DMS 273 (cell line): ENCODE data around the gene EPS15.
A peak's percentile ranks its signal among the peaks of the same experiment; 100 is the strongest.
"Not testable (repeated sequence)": the region's sequence is repeated elsewhere in the genome, so short reads cannot be mapped to it uniquely, and the experiment has no call there.

Experiments
- DNase-seq: peaks from one replicate; lab custom pipeline; 2025; ENCODE audit not compliant: unreplicated experiment; lab: John Stamatoyannopoulos, UW

Gene EPS15

DNA sequence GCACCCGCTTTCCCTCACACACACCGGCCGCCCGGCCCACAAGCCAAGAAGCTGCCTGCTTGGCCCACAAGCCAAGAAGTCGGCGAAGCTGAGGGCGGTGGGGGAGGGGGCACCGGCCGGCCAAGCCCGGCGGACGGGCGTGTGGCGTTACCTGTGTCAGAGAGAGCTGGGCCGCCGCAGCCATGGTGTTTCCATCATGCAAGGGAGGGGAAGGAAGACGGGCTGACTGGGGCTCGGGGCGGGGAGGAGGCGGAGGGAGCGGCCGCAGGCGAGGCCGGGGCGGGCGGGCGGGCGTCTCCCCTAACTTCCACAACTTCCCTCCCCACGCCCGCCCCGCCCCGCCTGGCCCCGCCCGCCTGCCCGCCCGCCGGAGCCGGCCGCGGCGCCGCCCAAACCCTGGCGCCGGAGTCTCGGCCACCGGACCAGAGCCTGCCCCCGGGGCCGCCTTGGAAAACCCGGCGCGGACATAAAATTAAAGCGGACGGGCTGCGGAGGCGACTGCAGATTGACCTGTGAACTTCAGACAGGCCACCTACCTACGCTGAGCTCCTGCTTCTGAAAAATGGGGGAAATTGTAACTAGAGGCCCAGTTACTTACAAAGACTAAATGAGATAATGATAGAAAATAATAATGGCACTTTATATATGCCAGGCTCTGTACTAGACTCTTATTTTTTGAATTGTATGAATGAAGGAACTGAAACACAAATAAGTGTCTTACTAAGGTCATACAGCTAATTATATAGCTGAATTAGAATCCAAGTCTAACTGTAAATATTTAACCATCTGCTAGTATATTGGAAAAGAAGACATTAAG lies at the start of gene EPS15:
Gene EPS15 (minus strand): TSS at position 219 of the 817 bp plus-strand sequence. CDS start 35 bp downstream, at position 184.
- DNase-seq = peak; percentile 93

DNA sequence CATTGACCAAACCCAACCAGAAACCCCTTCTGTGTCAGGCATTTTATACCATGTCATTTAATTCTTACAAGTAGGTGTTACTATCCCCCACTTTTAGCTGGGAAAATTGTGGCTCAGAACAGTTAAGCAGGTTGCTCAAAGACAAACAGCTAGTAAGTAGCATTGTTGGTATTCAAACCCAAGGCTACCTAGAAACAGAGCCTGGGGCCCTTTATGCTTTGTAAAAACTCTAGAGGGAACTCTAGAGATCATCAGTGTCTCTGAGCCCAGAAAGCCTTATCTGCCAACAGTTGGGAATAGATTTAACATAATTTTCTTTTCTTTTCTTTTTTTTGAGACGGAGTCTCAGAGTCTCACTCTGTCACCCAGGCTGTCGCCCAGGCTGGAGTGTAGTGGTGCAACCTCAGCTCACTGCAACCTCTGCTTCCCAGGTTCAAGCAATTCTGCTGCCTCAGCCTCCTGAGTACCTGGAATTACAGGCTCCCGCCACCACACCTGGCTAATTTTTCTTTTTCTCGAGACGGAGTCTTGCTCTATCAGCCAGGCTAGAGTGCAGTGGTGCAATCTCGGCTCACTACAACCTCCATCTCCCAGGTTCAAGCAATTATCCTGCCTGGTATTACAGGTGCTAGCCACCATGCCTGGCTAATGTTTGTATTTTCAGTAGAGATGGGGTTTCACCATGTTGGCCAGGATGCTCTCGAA lies 49.3 kb upstream of the EPS15 start:
- no peak for DNase-seq

DNA sequence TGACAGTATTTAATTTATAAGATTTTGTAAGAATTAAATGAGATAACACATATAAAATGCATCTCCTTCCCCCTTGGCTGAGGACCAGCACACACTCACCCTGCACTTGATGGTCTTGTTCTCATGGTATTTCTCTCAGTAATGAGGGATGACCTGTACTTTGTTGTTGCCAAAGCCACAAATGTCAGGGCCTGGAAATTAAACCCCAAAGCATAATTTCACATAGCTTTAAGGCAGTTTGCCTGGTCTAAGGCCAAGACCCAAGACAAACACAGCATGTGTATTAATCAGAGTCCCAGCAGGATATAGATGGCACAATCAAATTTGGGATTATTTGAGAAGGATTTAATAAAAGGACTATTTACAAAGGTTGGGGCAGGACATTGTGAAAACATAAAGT lies 48.6 kb upstream of the EPS15 start:
- no peak for DNase-seq

DNA sequence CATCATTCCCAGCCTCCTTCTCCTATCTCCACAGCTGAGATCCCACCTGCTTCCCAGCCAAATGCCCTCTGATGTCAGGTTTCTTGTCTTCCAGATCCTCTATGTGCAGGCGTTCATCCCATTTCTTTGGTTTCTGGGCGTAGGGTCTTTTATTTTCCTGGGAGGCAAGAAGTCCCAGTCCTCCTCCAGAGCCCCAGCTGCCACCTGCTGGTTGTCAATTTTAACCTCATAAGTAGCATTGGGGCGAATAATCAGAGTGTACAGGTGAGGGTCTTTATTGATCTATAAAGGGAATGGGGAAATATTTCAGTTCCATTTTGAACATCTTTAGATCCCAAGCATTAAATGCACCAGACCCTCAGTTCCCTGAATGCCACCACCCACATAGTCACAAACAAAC lies 47.2 kb upstream of the EPS15 start:
- DNase-seq = peak; percentile 9

DNA sequence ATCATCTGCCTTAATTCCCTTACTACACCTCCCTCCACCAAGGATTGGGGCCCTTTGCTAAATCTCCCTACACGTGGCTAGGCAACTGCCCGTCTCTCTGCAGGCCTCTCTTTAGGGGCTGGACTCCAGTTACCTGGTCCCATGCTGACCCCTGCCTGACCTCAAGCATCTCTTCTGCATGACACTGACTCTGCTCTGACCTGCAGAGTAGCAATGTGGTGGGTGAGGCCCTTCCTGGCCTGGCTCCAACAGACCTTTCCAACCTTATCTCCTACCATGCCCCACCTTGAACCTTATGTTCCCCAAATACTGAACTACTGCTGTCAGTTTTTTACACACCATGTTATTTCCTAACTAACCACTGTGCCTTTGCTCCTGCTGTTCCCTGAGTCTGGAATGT lies 45.9 kb upstream of the EPS15 start:
- DNase-seq = no peak

DNA sequence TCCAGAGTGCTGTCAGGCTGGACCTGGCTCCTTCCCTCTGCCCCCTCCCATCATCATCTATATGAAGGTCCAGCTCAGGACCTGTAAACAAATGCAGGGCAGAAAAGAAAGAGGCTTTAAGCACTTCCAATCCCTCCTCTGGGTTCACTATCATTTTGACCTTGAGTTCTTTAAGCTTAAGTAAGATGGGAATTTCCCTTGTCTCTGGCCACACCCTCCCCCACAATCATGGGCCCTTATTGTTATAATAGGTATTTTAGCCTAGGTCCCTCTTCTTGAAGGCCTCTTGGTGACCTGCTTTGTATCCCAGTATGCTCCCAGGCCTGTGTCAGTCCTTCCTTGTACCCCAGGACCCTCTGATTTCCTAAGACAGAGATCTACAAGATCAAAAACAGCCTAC lies 45.1 kb upstream of the EPS15 start:
- no peak for DNase-seq

DNA sequence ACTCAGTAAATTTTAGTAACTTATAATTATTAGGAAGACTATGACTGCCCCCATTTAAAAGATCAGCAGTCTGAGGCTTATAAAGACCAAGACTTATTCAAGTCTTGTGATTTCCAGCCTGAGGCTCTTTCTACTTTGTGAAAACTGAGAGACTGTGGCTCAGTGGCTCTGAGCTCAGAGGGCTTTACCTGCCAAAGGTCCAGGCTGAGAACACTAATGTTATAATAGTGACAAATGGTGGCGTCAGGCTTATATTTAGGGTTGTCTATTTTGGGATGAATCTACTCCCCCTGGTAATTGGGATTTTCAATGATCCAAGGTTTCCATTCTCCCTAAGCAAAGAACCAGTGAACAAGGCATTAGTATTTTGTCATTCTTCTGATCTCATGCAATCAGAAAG lies 42.6 kb upstream of the EPS15 start:
- DNase-seq = no peak

DNA sequence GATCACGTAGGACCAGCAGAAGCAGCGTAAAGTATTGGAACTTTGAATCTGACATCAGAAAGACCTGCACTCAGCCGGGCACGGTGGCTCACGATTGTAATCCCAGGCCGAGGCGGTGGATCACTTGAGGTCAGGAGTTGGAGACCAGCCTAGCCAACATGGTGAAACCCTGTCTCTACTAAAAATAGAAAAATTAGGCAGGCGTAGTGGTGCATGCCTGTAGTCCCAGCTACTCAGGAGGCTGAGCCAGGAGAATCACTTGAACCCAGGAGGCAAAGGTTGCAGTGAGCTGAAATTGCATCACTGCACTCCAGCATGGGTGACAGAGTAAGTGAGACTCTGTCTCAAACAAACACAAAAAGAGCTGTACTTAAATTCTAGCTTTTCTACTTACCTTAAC lies 41.8 kb upstream of the EPS15 start:
- DNase-seq = not testable (repeated sequence)

DNA sequence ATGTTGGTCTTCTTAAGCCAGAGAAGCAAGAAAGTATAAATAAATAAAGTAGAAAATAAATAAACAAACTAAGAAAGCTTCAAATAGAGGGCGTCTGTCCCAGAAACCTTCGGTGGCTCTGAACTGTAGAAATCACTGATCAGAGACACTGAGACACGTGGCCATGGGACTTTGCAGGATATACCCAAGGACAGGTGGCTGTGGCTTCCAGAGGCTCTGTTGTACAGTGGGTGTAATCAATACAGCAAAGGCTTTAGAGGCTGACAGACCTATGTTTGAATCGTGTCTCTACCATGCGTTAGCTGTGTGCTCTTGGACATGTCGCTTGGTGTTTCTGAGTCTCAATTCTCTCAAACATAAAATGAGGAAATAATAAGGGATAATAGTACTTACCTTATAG lies 41.0 kb upstream of the EPS15 start:
- no peak for DNase-seq

DNA sequence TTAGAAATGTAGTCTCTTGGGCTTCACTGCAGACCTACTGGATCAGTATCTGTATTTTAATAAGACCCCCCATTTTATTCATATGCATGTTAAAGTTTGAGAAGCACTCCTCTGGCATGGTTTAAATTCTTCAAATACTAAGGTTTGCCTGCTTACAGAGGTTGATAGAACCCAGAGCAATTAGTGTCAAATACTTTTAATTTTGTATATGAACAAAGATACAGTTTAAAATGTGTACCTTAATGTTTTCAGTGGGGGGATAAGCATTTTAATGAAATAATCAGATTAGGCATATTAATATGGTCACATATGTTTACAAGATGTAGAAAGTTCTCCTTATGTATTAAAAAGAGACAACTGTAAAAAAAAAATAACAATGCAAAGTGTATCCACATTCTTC lies 40.4 kb upstream of the EPS15 start:
- no peak for DNase-seq

DNA sequence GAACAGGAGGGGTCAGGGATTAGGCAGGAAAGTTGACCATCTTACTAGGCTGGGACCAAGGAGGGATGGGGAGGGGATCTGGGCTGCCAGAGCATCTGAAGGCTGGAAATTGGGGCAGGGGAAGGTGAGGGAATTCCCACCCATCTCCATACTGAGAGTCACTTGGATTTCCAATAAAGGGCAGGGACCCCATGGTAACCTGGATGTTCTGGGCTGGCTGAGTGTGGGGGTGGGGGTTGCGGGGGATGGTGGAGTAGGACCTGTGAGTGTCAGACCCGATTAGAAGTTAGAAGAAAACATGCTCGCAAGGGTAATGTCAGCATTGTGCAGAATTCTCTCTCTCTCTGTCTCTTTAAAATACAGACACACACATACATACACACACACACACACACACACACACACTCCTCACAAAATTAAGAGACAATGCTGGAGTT lies 40.0 kb upstream of the EPS15 start:
- DNase-seq = no peak

DNA sequence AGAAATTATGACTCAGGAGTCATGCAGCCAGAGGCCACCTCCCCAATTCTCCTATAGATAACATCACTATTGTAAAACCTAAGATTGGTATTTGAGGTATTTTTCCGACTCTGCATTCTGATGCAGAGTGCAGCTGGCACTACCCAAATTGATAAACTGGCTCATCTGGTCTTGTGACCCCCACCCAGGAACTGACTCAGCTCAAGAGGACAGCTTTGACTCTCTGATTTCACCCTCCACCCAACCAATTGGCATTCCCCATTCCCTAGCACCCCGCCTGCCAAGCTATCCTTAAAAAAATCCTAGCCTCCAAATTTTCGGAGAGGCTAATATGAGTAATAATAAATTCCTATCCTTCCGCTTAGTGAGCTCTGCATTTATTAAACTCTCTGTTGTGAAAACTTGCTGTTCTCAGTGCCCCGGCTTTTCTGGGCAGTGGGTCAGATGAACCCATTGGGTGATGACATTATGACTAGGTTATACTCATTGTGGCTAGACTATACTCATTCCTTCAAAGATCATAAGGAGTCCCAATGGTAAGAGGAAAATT lies 39.4 kb upstream of the EPS15 start:
- DNase-seq = no peak

DNA sequence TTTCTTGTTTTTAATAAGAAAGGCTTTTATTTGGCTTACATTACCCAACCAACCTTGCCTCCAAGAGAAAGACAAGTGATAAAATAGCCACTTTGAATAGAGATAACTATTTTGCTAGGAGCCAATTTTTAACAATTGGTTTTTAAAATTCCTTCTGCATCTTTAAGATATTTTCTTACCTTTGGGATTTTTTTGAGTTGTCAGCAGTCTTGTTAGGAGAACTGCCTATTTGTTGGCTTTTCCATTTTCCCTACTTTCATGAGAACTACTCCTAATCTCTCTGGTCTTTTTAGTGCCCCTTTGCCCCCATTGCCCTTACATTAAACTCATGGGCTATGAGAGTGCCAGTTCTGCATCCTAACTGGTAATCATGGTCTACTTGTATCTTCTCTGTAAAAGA lies 38.1 kb upstream of the EPS15 start:
- DNase-seq = no peak

DNA sequence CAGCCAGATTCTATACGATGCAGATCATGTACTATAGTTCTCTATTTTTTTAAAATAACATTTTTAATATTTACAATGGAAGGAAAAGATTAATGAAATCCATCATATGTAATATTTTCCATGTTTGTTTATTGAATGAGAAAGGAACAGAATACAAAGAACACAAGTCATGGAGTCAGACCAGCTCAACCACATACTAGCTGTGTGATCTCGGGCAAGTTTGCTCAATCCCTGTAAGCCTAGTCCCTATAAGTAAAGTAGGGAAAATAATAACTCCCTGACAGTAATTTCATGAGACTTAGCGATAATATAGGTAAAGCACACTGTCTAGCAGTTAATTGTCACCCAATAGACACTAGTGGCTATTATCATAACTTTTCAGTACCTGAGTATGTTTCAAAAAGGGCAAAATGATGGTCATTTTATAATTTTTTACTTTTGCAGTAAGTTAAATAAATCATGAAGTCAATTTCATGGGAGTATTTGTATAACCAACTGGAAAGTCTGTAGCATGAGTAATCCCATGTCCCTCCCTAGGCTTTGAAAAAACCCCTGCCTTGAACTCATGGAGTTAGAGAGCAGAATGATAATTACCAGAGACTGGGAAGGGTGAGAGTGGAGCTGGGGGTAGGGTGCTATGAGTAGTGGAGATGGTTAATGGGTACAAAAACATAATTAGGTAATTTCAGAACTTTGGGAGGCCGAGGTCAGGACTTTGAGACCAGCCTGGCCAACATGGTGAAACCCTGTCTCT lies 37.0 kb upstream of the EPS15 start:
- DNase-seq = no peak

DNA sequence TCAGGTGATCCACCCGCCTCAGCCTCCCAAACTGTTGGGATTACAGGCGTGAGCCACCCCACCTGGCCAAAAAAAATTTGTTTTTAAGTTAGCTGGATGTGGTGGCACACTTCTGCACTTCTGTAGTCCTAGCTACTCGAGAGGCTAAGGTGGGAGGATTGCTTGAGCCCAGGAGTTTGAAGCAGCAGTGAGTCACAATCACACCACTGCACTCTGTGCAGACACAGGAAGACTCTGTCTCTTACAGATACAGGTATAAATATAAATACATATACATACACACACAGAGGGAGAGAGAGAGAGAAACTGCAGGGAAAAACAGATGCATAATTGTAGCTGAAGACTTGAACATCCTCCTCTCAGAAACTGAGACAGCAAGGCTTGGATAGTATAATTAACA lies 34.8 kb upstream of the EPS15 start:
- no peak for DNase-seq

DNA sequence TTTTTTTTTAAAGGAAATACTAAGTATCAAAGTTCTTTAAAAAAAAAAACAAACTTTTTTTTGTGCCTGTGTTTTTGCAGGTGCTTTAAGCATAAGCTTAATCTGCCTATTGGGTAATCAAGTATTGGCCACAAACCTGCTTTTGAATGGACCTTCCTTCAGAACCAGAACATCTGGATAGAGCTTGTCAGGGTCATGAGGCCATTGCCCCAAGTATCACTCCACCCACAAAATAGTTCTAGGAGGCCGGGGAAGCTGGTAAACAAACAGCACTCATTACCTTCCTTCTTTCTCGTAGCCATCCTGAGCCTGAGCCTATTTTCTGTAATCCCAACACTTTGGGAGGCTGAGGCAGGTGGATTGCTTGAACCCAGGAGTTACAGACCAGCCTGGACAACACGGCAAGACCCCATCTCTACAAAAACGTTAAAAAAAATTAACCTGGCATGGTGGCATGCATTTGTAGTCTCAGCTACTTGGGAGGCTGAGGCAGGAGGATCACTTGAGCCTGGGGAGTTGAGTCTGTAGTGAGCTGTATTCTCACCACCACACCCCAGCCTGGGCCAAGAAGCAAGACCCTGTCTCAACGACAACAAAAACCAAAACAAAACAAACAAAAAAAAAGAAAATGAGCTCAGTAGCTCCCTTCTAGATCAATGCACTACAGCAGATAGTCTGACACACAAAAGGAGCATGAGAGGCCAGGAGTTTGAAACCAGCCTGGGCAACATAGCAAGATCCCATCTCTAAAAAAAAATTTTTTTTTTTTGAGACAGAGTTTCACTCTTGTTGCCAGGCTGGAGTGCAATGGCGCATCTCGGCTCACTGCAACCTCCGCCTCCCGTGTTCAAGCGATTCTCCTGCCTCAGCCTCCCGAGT lies 34.1 kb upstream of the EPS15 start:
- DNase-seq = no peak

DNA sequence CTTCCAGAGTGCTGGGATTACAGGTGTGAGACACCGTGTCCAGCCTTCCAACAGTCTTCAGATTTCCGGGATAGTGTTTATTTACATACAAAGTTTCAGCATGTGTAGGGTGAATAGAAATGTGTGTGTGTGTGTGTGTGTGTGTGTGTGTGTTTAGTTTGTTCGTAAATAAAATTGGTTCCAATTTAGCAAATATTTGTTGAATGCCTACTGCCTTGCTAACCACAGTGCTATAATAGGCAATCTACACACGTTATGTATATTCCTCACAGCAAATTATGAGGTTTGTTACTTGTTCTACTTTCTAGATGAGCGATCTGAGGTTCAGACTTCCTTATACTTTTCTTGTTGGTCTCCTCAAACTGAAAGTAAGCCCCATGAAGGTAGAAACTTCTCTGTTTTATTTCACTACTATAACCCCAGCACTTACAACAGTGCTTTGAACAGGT lies 32.8 kb upstream of the EPS15 start:
- DNase-seq = no peak

DNA sequence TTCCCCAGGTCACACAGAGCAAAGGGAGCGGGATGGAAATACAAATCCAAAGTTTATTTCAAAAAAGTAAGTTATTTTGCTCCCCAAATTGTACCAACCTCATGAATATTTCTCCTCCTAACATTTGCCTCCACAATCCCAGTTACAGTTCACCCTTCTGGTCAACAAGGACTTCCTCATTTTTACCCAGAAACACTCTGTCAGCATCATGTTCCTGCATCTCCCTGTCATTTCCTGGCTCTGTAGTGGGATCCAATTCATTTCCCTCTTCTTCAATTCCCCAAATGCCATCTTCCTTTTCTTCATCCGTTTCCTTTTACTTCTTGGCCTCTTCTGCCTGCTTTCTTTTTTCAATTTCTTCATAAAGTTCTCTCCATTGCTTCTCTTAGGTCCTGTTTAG lies 32.0 kb upstream of the EPS15 start:
- DNase-seq = no peak

DNA sequence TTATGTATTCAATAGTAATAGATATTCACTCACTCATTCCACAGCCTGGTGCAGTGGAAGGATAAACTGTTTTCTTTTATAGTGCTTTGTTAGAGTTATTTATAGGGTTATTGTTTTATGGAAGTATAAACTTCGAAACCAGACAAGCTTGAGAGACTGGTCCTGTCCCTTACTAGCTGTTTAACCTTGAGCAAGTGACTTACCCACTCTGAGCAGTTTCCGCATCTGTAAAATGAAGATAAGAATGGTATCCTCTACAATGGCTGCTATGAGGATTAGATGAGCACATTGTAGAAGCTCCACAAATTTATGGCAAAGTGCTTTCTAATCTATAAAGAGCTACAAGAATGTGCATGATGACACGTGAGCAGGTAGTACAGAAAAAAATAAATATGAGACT lies 30.8 kb upstream of the EPS15 start:
- DNase-seq = no peak

DNA sequence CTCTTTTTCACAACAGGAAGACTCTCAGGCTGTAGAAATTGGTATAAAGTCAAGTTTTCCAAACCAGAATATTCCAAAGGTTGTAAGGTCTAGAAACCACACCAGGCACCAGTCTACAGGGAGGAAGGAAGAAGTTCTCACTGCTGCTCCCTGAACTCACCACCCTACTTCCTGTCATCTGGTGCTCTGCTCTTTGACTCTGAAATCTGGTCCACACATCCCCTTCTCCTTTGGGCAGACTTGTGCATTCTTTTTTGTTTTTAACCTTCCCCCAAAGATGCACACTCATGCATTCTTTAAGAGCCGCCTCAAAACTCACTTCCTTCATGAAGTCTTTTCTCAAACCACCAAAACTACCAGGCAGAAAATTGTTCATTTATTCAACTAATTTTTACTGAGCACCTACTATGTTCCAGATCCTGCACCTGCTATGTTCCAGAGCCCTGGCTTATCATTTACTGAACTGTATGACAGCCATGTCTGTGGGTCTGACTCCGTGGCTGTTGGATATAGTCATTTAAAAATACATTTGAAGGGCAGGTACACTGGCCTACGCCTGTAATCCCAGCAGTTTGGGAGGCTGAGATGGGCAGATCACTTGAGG lies 30.1 kb upstream of the EPS15 start:
- DNase-seq = no peak
